ENCODE results near the gene RHBDD1.

- TF ChIP-seq EP300 (IDR thresholded peaks at IDR 0.05), result no peak
- TF ChIP-seq, protein P1, sequence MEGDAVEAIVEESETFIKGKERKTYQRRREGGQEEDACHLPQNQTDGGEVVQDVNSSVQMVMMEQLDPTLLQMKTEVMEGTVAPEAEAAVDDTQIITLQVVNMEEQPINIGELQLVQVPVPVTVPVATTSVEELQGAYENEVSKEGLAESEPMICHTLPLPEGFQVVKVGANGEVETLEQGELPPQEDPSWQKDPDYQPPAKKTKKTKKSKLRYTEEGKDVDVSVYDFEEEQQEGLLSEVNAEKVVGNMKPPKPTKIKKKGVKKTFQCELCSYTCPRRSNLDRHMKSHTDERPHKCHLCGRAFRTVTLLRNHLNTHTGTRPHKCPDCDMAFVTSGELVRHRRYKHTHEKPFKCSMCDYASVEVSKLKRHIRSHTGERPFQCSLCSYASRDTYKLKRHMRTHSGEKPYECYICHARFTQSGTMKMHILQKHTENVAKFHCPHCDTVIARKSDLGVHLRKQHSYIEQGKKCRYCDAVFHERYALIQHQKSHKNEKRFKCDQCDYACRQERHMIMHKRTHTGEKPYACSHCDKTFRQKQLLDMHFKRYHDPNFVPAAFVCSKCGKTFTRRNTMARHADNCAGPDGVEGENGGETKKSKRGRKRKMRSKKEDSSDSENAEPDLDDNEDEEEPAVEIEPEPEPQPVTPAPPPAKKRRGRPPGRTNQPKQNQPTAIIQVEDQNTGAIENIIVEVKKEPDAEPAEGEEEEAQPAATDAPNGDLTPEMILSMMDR (IDR thresholded peaks at IDR 0.05), result no peak
Measured at GRCh38 chr2:227035711-227036367, 200.0 kb downstream of the RHBDD1 start.

Data from stomach (tissue), 4 donors.